NCI-H187 treated with DMSO at 0.1 percent for 48 hours (cell line): ENCODE data around the gene PCDHA2.
A peak's percentile ranks its signal among the peaks of the same experiment; 100 is the strongest.
"Not testable (repeated sequence)": the region's sequence is repeated elsewhere in the genome, so short reads cannot be mapped to it uniquely, and the experiment has no call there.

Experiments
- DNase-seq: peaks from one replicate; lab custom pipeline; 2025; lab: John Stamatoyannopoulos, UW

The PCDHA2 gene

GRCh38 chr5:140794595-140795258 is at the start of gene PCDHA2:
TSS of gene PCDHA2 (plus strand) at chr5:140794852.
- peak; percentile 45 for DNase-seq

- DNase-seq = no peak
Observed at GRCh38 chr5:140753561-140753960, 41.1 kb upstream of the PCDHA2 start.

GRCh38 chr5:140764177-140764973 is 30.3 kb upstream of the PCDHA2 start:
- no peak for DNase-seq

GRCh38 chr5:140767444-140767843 is 27.2 kb upstream of the PCDHA2 start:
- DNase-seq = no peak

GRCh38 chr5:140780512-140780911 is 14.1 kb upstream of the PCDHA2 start:
- no peak for DNase-seq

GRCh38 chr5:140785905-140786686 is 8.6 kb upstream of the PCDHA2 start, which contains the start of gene PCDHA1:
TSS of gene PCDHA1 (plus strand) at chr5:140786140.
- no peak for DNase-seq

GRCh38 chr5:140787422-140787821 is 7.2 kb upstream of the PCDHA2 start:
- not testable (repeated sequence) for DNase-seq

GRCh38 chr5:140787849-140788504 is 6.7 kb upstream of the PCDHA2 start:
- not testable (repeated sequence) for DNase-seq

- no peak for DNase-seq
Observed at GRCh38 chr5:140791089-140791488, 3.6 kb upstream of the PCDHA2 start.

- DNase-seq = no peak
Observed at GRCh38 chr5:140795259-140795641, 598 bp downstream of the PCDHA2 start.

- DNase-seq = not testable (repeated sequence)
Observed at GRCh38 chr5:140796072-140796717, 1.5 kb downstream of the PCDHA2 start.

GRCh38 chr5:140796718-140797095 is 2.1 kb downstream of the PCDHA2 start:
- DNase-seq = no peak

- no peak for DNase-seq
Observed at GRCh38 chr5:140800816-140801493, 6.3 kb downstream of the PCDHA2 start, which contains the start of gene PCDHA3. TSS of gene PCDHA3 (plus strand) at chr5:140801057.

GRCh38 chr5:140801494-140801841 is 6.8 kb downstream of the PCDHA2 start:
- no peak for DNase-seq

- DNase-seq = not testable (repeated sequence)
Observed at GRCh38 chr5:140802381-140802780, 7.7 kb downstream of the PCDHA2 start.

GRCh38 chr5:140802781-140803271 is 8.2 kb downstream of the PCDHA2 start:
- DNase-seq = no peak

- DNase-seq = no peak
Observed at GRCh38 chr5:140806834-140807775, 12.5 kb downstream of the PCDHA2 start, which contains the start of gene PCDHA4. TSS of gene PCDHA4 (plus strand) at chr5:140807068.

- DNase-seq = not testable (repeated sequence)
Observed at GRCh38 chr5:140808241-140808888, 13.7 kb downstream of the PCDHA2 start.

- DNase-seq = no peak
Observed at GRCh38 chr5:140808889-140809291, 14.2 kb downstream of the PCDHA2 start.
